ENCODE results near the gene HSPA2.

GRCh38 chr14:64542836-64543201 is 2.3 kb downstream of the HSPA2 start:
- TF ChIP-seq, protein P1, sequence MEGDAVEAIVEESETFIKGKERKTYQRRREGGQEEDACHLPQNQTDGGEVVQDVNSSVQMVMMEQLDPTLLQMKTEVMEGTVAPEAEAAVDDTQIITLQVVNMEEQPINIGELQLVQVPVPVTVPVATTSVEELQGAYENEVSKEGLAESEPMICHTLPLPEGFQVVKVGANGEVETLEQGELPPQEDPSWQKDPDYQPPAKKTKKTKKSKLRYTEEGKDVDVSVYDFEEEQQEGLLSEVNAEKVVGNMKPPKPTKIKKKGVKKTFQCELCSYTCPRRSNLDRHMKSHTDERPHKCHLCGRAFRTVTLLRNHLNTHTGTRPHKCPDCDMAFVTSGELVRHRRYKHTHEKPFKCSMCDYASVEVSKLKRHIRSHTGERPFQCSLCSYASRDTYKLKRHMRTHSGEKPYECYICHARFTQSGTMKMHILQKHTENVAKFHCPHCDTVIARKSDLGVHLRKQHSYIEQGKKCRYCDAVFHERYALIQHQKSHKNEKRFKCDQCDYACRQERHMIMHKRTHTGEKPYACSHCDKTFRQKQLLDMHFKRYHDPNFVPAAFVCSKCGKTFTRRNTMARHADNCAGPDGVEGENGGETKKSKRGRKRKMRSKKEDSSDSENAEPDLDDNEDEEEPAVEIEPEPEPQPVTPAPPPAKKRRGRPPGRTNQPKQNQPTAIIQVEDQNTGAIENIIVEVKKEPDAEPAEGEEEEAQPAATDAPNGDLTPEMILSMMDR (IDR thresholded peaks at IDR 0.05), result no peak
- no peak for TF ChIP-seq POLR2A (IDR thresholded peaks at IDR 0.05)
